GM08714 (cell line): ENCODE data around the gene KCTD3.

ENCODE experiments used
- H3K4me3 ChIP-seq: fragments of 200-500 bp; sonication (Bioruptor generic); 2 replicates; pipeline ENCODE4 v1.5.1; 2014; ENCODE audit warnings: mild to moderate bottlenecking, low read length, inconsistent platforms
- ZNF274 ChIP-seq: IDR thresholded peaks from 2 replicates; pipeline ENCODE4 v1.6.1; 2012; ENCODE audit warnings: mild to moderate bottlenecking, low read depth, low read length

KCTD3 gene

GRCh38 chr1:215645182-215645581 is 78.1 kb downstream of the KCTD3 start:
- no peak overlapping the region for H3K4me3 ChIP-seq
- no peak for TF ChIP-seq ZNF274

- no peak for TF ChIP-seq ZNF274
- no peak overlapping the region for H3K4me3 ChIP-seq
Measured at GRCh38 chr1:215645861-215646260, 78.8 kb downstream of the KCTD3 start.

GRCh38 chr1:215647738-215648137 is 80.6 kb downstream of the KCTD3 start:
- no peak for TF ChIP-seq ZNF274
- no peak overlapping the region for H3K4me3 ChIP-seq

GRCh38 chr1:215648957-215649356 is 81.9 kb downstream of the KCTD3 start:
- no peak overlapping the region for H3K4me3 ChIP-seq
- TF ChIP-seq ZNF274: no peak

- H3K4me3 ChIP-seq: no peak overlapping the region
- no peak for TF ChIP-seq ZNF274
Measured at GRCh38 chr1:215650446-215651149, 83.5 kb downstream of the KCTD3 start.

GRCh38 chr1:215651867-215652266 is 84.8 kb downstream of the KCTD3 start:
- no peak overlapping the region for H3K4me3 ChIP-seq
- no peak for TF ChIP-seq ZNF274

- no peak for TF ChIP-seq ZNF274
- no peak overlapping the region for H3K4me3 ChIP-seq
Measured at GRCh38 chr1:215652371-215652770, 85.3 kb downstream of the KCTD3 start.

GRCh38 chr1:215657047-215657446 is 89.9 kb downstream of the KCTD3 start:
- H3K4me3 ChIP-seq: no peak overlapping the region
- no peak for TF ChIP-seq ZNF274

GRCh38 chr1:215660259-215660658 is 93.2 kb downstream of the KCTD3 start:
- no peak overlapping the region for H3K4me3 ChIP-seq
- TF ChIP-seq ZNF274: no peak

GRCh38 chr1:215661033-215661432 is 93.9 kb downstream of the KCTD3 start:
- no peak for TF ChIP-seq ZNF274
- H3K4me3 ChIP-seq: no peak overlapping the region

- TF ChIP-seq ZNF274: no peak
Measured at GRCh38 chr1:215665215-215665614, 98.1 kb downstream of the KCTD3 start.

GRCh38 chr1:215667761-215668160 is 100.7 kb downstream of the KCTD3 start:
- H3K4me3 ChIP-seq: no peak overlapping the region
- no peak for TF ChIP-seq ZNF274

More at GRCh38 chr1:215665215-215665614, 98.1 kb downstream of the KCTD3 start:
- no peak overlapping the region for H3K4me3 ChIP-seq

GRCh38 chr1:215669806-215670491 is 102.8 kb downstream of the KCTD3 start:
- no peak overlapping the region for H3K4me3 ChIP-seq
- no peak for TF ChIP-seq ZNF274
